Caki2 (cell line): Measurements from ENCODE around the gene USP40. TPM values are rescaled to one million over a fixed set of nuclear protein-coding genes. Genes with fewer than 3 reads are reported as not detected.

ENCODE experiments used
- DNase-seq: peaks from one replicate; pipeline ENCODE4 v3.0.0-alpha.2; 2015; ENCODE audit warnings: low read depth
- in situ Hi-C: cut with HindIII; loops from 2 replicates; pipeline ENCODE4 v1.10.0; 2016; ENCODE audit warnings: low sequenced_read_pairs, low pct_unique_long_range_greater_than_20kb, mixed read lengths
- total RNA-seq: library from RNA; depleted of rRNA; stranded (reverse); fragments of >200 nt; shearing (Covaris generic); gene quantifications from 2 replicates; pipeline ENCODE4 v1.2.3, GENCODE V29; 2014; ENCODE audit warnings: low replicate concordance

USP40 gene
- total RNA-seq, 1 experiment from 2014 or later = 23.4 TPM

- in situ Hi-C loops = no loop called here
- DNase-seq = no peak
Observed at GRCh38 chr2:233440714-233441113, 125.9 kb downstream of the USP40 start.

- in situ Hi-C loops = no loop called here
Observed at GRCh38 chr2:233440314-233440713, 126.3 kb downstream of the USP40 start.

GRCh38 chr2:233439191-233439590 lies 127.4 kb downstream of the USP40 start:
- in situ Hi-C loops = no loop called here
- DNase-seq = no peak

More at GRCh38 chr2:233440314-233440713, 126.3 kb downstream of the USP40 start:
- DNase-seq = no peak

GRCh38 chr2:233438573-233439147 lies 127.9 kb downstream of the USP40 start:
- in situ Hi-C loops = no loop called here
- DNase-seq = no peak

- DNase-seq = no peak
- in situ Hi-C loops = no loop called here
Observed at GRCh38 chr2:233437439-233437955, 129.1 kb downstream of the USP40 start.

- in situ Hi-C loops = no loop called here
- no peak for DNase-seq
Observed at GRCh38 chr2:233436691-233437438, 129.7 kb downstream of the USP40 start.

- in situ Hi-C loops = no loop called here
Observed at GRCh38 chr2:233436191-233436581, 130.4 kb downstream of the USP40 start.

GRCh38 chr2:233435436-233436190 lies 131.0 kb downstream of the USP40 start:
- DNase-seq = no peak
- in situ Hi-C loops = no loop called here

More at GRCh38 chr2:233436191-233436581, 130.4 kb downstream of the USP40 start:
- no peak for DNase-seq

GRCh38 chr2:233434666-233435330 lies 131.8 kb downstream of the USP40 start:
- DNase-seq = no peak
- in situ Hi-C loops = no loop called here

- no peak for DNase-seq
- in situ Hi-C loops = no loop called here
Observed at GRCh38 chr2:233433794-233434193, 132.8 kb downstream of the USP40 start.

- DNase-seq = no peak
- in situ Hi-C loops = no loop called here
Observed at GRCh38 chr2:233433029-233433428, 133.6 kb downstream of the USP40 start.

GRCh38 chr2:233430651-233431050 lies 135.9 kb downstream of the USP40 start:
- DNase-seq = no peak
- in situ Hi-C loops = no loop called here

GRCh38 chr2:233430081-233430480 lies 136.5 kb downstream of the USP40 start:
- in situ Hi-C loops = no loop called here
- DNase-seq = no peak

- DNase-seq = no peak
- in situ Hi-C loops = no loop called here
Observed at GRCh38 chr2:233429175-233429897, 137.2 kb downstream of the USP40 start.

GRCh38 chr2:233428438-233428837 lies 138.1 kb downstream of the USP40 start:
- no peak for DNase-seq
- in situ Hi-C loops = no loop called here

GRCh38 chr2:233428008-233428407 lies 138.6 kb downstream of the USP40 start:
- DNase-seq = no peak
- in situ Hi-C loops = no loop called here

GRCh38 chr2:233426619-233427342 lies 139.8 kb downstream of the USP40 start:
- peak; percentile 52 for DNase-seq
- in situ Hi-C loops = no loop called here
